ENCODE measurements around the gene ATF7.
"Not testable (repeated sequence)": the region's sequence is repeated elsewhere in the genome, so short reads cannot be mapped to it uniquely, and the experiment has no call there.

DNA sequence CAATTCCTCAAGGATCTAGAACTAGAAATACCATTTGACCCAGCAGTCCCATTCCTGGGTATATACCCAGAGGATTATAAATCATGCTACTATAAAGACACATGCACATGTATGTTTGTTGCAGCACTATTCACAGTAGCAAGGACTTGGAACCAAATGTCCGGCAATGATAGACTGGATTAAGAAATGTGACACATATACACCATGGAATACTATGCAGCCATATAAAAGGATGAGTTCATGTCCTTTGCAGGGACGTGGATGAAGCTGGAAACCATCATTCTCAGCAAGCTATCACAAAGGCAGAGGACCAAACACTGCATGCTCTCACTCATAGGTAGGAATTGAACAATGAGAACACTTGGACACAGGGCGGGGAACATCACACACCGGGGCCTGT, 20.1 kb upstream of the ATF7 start:
- TF ChIP-seq CTCF, POLR2A (IDR thresholded peaks at IDR 0.05): not testable (repeated sequence)
